ENCODE data around the gene VWA1. TPM values are rescaled to one million over a fixed set of nuclear protein-coding genes. Genes with fewer than 3 reads are reported as not detected.
"Not testable (repeated sequence)": the region's sequence is repeated elsewhere in the genome, so short reads cannot be mapped to it uniquely, and the experiment has no call there.

VWA1 gene
- 8.6 TPM for total RNA-seq

DNA sequence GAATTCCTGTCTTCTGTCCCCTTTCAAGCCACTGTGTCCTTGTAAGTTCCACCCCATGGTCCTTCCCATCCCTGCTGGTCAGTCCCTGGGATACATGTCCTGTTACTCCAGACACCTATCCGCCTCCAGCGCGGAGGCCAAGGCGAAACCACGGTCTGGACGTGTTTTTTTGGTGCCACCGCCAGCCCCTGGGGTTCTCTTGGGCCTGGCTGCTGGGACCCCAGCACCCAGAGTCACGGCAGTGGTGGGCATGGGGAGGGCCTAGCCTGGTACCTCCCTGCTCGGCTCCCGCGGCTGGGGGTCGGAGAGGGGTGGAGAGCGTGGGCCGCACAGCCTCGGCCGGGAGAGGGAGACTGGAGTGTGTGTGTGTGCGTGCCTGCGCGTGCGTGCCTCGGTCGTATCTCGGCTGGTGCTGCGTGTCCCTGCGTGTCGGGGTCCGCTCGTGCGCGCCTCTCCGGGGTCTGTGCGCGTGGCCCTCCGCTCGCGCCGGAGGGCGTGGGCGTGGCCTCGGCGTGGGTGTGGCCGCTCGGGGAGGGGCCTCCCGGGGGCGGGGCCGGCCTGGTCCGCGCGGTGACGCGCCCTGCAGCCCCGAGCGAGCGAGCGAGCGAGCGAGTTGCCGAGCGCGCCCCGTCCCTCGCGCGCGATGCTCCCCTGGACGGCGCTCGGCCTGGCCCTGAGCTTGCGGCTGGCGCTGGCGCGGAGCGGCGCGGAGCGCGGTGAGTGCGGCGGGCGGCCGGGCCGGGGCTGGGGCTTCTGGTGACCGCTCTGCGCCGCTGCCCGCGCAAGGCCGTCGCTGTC lies at the start of gene VWA1:
VWA1 (plus strand) TSS at position 585 of the 798 bp plus-strand sequence; CDS start at position 644, 59 bp downstream.
- peak; percentile 32 for DNase-seq

GRCh38 chr1:1385931-1386330 lies 49.6 kb upstream of the VWA1 start:
- no peak for DNase-seq

- DNase-seq: no peak
Observed at GRCh38 chr1:1387098-1388077, 48.1 kb upstream of the VWA1 start.

- DNase-seq: no peak
Observed at GRCh38 chr1:1388078-1388472, 47.4 kb upstream of the VWA1 start.

- no peak for DNase-seq
Observed at GRCh38 chr1:1390675-1391074, 44.8 kb upstream of the VWA1 start.

GRCh38 chr1:1391225-1391624 lies 44.3 kb upstream of the VWA1 start:
- DNase-seq: no peak

GRCh38 chr1:1393014-1393413 lies 42.5 kb upstream of the VWA1 start:
- no peak for DNase-seq

DNA sequence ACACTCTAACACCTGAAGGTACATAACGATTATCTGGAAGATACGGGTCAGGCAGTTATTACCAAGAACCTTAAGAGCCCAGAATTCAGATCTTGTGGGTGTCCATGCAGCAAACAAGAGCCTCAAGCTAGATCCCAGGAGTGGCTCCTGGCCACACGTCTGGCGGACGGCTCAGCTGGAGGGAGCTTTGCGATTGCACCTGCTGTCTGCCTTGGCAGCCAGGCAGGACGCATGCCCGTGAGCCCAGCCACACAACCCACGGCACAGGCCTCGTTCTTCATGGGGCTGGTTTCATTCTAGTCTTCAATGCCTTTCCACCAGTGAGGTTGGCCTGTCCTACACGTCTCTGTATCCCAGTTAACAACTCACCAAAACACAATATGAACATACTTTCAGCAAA lies 42.1 kb upstream of the VWA1 start:
- DNase-seq: no peak

DNA sequence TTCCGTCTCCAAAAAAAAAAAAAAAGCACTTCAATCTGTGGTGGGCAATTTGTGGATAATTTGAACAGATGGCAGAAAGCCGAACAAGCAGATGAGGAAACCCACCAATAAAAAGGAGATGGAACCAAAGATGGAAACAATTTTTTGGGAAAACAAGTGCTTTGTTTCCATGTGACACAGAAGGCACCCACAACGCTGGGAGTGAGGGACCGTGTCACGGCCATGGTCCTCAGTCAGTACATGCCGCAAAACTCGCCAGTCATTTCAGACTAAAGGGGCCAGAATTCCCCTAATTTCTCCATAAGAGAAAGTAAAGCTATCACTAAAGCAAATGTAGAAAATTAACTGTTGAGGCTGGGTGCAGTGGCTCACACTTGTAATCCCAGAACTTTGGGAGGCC lies 41.4 kb upstream of the VWA1 start:
- no peak for DNase-seq

DNA sequence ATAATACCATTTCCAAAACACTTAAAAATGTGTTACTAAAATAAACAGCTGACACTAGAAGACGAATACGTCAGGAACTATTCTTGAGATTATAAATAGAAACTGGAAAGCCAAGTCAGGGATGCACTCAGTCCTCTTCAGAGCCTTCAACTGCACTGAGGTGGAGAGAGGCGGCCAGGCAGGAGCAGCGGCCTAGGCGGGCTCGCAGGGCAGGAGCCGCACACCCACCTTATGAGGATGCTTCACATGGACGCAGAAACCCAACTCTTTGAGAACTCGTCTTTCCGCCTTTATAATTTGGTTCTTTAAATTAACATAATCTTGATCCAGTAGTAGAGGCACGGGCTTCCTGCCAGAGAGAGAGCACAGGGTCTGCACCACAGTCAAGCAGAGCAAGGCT lies 40.3 kb upstream of the VWA1 start:
- DNase-seq: no peak

DNA sequence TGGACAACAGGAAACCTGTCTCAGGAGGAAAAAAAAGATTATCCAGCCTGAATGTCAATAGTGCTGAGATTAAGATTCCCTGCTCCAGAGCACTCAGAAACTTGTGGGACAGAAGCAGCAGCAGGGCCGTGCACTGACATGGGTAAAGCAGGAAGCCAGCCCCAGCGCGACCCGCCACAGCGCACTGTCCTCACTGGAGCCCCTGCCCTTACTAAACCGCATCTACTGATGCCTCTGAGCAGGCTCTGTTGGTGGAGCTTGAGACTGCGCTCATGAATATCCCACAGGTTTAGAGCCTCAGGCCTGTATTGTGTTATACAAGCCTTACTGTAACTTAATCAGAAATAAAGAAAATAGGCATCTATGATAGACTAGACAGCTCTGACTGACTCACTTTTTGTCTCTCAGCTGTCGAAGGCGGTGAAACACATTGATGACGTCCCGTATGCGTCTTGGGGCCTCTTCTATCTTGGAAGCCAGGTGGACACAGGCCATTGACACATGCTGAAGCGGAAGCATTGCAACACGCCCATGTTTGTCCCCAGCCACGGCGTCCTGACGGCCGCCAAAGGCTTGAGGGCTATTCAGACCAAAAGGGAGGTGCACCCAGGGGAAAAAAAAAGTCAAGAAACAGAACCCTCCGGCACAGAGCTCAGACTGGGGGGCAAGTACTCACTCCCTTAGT lies 37.5 kb upstream of the VWA1 start:
- DNase-seq: no peak

DNA sequence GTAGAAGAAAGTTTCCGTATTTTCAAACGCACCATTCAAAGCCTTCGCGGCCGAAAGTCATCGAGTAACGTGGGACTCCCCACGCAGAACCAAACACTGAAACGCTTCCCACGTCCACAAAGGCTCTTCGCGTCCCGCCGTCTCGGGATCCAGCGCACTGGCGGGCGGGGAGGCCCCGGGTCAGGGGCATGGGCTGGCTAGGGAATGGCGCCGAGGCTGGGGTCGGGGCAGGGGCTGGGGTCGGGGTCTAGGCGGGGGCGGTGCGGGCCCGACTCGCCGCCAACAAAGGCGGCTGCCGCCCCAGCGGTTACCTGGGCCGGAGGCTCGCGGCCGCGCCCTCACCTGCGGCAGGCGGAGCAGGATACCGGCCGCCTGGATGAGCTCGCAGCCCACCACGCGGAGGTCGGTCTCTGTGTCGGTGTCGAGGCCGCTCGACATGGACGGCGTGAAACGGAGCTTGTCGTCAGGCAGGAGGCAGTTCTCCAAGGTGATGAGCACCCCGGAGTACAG lies 36.8 kb upstream of the VWA1 start:
- no peak for DNase-seq

GRCh38 chr1:1399187-1399871 lies 36.2 kb upstream of the VWA1 start, which contains the start of gene CCNL2:
Gene CCNL2, minus strand, starts transcription at chr1:1399335. Its CDS starts 29 bp downstream, at chr1:1399306.
- DNase-seq: peak; percentile 96

DNA sequence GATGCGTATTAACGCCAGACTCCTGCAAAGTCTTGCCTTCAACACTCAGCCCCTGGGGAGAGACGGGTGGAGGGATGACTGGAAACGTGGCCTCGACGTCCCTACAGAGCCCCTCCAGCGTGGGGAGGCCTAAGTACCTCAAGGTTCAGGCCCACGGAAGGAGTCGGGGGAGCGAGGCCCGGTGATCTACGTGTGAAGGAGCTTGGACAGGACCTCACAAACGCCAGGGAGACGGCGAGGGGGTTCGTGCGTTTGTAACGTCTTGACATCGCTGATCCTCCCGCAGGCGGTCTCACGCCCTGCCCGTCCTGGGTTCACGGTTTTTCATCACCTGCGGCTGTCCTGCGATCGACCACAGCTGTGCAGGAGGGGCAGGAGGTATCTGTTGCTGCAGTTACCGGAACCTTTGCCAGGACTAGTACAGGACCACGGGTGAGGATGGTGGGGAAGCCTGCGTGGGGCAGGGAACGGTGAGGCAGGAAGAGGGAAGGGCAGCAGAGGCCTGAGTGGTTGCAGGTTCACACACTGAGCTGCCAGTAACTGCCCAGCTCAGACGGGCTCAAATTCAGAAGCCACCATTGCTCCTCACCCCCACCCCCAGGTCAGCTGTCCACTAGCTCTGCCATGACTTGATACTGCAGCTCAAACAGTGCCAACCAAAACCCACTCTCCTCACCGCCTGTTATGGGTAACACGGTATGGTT lies 35.5 kb upstream of the VWA1 start:
- DNase-seq: no peak

- DNase-seq: no peak
Observed at GRCh38 chr1:1400576-1401456, 34.7 kb upstream of the VWA1 start.

DNA sequence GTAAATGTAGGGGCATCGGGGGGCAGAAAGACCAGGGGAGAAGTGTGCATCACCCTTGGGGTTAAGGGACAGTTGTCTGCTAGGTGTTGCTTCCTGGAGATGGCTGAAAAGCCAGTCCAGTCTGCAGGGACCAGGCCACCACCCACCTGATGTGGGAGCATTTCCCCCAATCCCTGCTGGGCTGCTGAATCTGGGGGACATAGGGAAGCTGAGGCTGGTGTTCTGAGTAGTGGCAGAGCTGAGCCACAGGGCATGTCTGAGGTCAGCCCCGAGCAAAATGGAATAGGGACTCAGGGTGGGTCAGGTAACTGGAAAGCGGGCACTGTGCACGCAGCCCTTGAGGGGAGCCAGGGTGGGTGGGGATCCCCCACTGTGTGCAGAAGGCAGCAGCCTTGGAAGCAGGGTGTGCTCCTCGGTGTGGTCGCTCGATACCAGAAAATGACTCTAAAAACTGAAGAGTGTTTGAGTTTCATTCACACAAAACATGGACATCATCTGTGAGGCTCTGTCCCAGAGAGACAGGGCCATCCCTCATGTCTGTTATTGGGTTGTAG lies 34.0 kb upstream of the VWA1 start:
- no peak for DNase-seq

GRCh38 chr1:1402072-1402900 lies 33.2 kb upstream of the VWA1 start:
- DNase-seq: no peak

DNA sequence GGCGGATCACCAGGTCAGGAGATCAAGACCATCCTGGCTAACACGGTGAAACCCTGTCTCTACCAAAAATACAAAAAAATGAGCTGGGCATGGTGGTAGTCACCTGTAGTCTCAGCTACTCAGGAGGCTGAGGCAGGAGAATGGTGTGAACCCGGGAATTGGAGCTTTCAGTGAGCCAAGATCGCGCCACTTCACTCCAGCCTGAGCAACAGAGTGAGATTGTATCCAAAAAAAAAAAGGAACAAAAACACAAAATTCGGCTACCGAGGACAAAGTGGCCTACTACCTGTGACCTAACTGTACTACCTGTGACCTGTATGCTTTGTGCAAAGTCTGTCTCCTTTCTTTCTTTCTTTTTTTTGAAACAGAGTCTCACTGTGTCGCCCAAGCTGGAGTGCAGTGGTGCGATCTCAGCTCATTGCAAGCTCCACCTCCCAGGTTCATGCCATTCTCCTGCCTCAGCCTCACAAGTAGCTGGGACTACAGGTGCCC lies 32.5 kb upstream of the VWA1 start:
- DNase-seq: not testable (repeated sequence)

- DNase-seq: no peak
Observed at GRCh38 chr1:1403653-1404052, 31.8 kb upstream of the VWA1 start.
